Measurements from ENCODE around the gene C10orf53.
"Not testable (repeated sequence)": the region's sequence is repeated elsewhere in the genome, so short reads cannot be mapped to it uniquely, and the experiment has no call there.

Gene C10orf53

DNA sequence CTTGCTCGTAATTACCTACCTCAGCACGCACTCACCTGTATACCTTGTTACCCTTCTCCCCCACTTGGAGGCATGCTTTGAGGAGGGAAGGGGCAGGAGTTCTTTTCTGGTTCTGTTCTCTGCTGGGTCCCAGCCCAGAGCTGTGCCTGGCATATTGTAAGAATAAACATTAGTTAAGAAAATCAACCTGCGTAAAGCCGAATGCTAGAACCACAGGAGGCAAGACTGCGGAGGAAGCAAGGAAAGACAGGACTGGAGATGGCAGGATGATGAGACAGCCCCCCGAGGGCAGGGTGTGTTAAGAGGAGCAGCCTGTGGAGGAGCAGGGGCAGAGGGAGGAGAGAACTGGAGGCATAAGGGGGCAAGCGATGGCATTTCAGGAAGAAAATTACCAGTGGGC, 9.5 kb downstream of the C10orf53 start:
- ATAC-seq (ENCODE audit: low read depth): no peak
- Mint-ChIP-seq H3K4me3 (no peak overlapping the region), H3K27me3 (peaks cover 25% of the 10 kb centered on the region), H3K4me1 (peaks cover 2% of the 10 kb centered on the region), H3K27ac (no peak overlapping the region), H3K9me3 (peaks cover 5% of the 10 kb centered on the region), H3K36me3 (no peaks in the 10 kb centered on the region)
- no peak for DNase-seq (ENCODE audit: low spot score in 2 of 2)

- DNase-seq (ENCODE audit: low spot score in 2 of 2) (no peak), ATAC-seq (ENCODE audit: low read depth) (no peak)
- Mint-ChIP-seq H3K4me1 (peaks cover 2% of the 10 kb centered on the region), H3K27ac (no peak overlapping the region), H3K4me3 (no peak overlapping the region), H3K27me3 (peaks cover 24% of the 10 kb centered on the region), H3K36me3 (no peaks in the 10 kb centered on the region), H3K9me3 (peaks cover 4% of the 10 kb centered on the region)
Observed at GRCh38 chr10:49689882-49690510, 10.5 kb downstream of the C10orf53 start.

- H3K27ac Mint-ChIP-seq: no peak overlapping the region
- ATAC-seq (ENCODE audit: low read depth) (no peak), DNase-seq (ENCODE audit: low spot score in 2 of 2) (no peak)
- H3K27me3 Mint-ChIP-seq: peaks cover 24% of the 10 kb centered on the region
- H3K9me3 Mint-ChIP-seq: peaks cover 4% of the 10 kb centered on the region
- peaks cover 2% of the 10 kb centered on the region for H3K4me1 Mint-ChIP-seq
- no peaks in the 10 kb centered on the region for H3K36me3 Mint-ChIP-seq
- no peak overlapping the region for H3K4me3 Mint-ChIP-seq
Observed at GRCh38 chr10:49690698-49691356, 11.4 kb downstream of the C10orf53 start.

- peaks cover 2% of the 10 kb centered on the region for H3K4me1 Mint-ChIP-seq
- ATAC-seq (ENCODE audit: low read depth) (no peak), DNase-seq (ENCODE audit: low spot score in 2 of 2) (no peak)
- H3K9me3 Mint-ChIP-seq: peaks cover 4% of the 10 kb centered on the region
- H3K4me3 Mint-ChIP-seq: no peak overlapping the region
- peaks cover 24% of the 10 kb centered on the region for H3K27me3 Mint-ChIP-seq
- H3K36me3 Mint-ChIP-seq: no peaks in the 10 kb centered on the region
- no peak overlapping the region for H3K27ac Mint-ChIP-seq
Observed at GRCh38 chr10:49691588-49691987, 12.1 kb downstream of the C10orf53 start.

GRCh38 chr10:49694466-49694865, 15.0 kb downstream of the C10orf53 start:
- no peak for ATAC-seq (ENCODE audit: low read depth)
- Mint-ChIP-seq H3K4me3 (no peak overlapping the region), H3K4me1 (peaks cover 1% of the 10 kb centered on the region), H3K27me3 (peaks cover 10% of the 10 kb centered on the region), H3K27ac (no peak overlapping the region), H3K36me3 (no peaks in the 10 kb centered on the region), H3K9me3 (no peaks in the 10 kb centered on the region)
- DNase-seq (ENCODE audit: low spot score in 2 of 2): no peak

- H3K27me3 Mint-ChIP-seq: peaks cover 10% of the 10 kb centered on the region
- no peak overlapping the region for H3K4me3 Mint-ChIP-seq
- H3K27ac Mint-ChIP-seq: no peak overlapping the region
- H3K4me1 Mint-ChIP-seq: no peaks in the 10 kb centered on the region
- no peaks in the 10 kb centered on the region for H3K36me3 Mint-ChIP-seq
- ATAC-seq (ENCODE audit: low read depth) (no peak), DNase-seq (ENCODE audit: low spot score in 2 of 2) (no peak)
- H3K9me3 Mint-ChIP-seq: no peaks in the 10 kb centered on the region
Observed at GRCh38 chr10:49696311-49696710, 16.9 kb downstream of the C10orf53 start.

DNA sequence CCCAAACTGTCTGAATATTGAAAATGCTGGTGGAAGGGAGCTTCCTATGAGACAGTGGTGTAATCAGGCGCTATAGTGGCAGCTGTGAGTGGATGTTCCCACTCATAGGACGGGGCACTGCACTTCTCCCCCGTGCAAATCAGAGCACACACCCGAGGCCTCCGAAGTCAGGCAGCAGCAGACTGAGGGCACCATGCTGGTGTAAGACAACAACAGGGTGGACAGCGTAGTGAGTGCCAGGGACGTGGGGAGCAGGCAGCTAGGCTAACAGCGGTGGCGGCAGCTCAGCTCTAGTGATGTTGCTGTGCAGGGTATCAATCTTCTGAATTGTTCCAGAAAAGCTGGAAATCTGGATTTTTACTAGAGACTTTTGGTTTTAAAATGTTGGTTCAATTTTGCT, 19.2 kb downstream of the C10orf53 start:
- Mint-ChIP-seq H3K27me3 (peaks cover 13% of the 10 kb centered on the region), H3K36me3 (no peaks in the 10 kb centered on the region), H3K4me3 (no peak overlapping the region), H3K9me3 (no peaks in the 10 kb centered on the region), H3K27ac (no peak overlapping the region), H3K4me1 (no peaks in the 10 kb centered on the region)
- ATAC-seq (ENCODE audit: low read depth) (no peak), DNase-seq (ENCODE audit: low spot score in 2 of 2) (no peak)

- Mint-ChIP-seq H3K4me3 (no peak overlapping the region), H3K9me3 (no peaks in the 10 kb centered on the region), H3K27me3 (peaks cover 15% of the 10 kb centered on the region), H3K27ac (no peak overlapping the region), H3K4me1 (no peaks in the 10 kb centered on the region), H3K36me3 (no peaks in the 10 kb centered on the region)
- ATAC-seq (ENCODE audit: low read depth): no peak
- no peak for DNase-seq (ENCODE audit: low spot score in 2 of 2)
Observed at GRCh38 chr10:49700211-49700610, 20.8 kb downstream of the C10orf53 start.

GRCh38 chr10:49700997-49701396, 21.5 kb downstream of the C10orf53 start:
- Mint-ChIP-seq H3K36me3 (no peaks in the 10 kb centered on the region), H3K27me3 (peaks cover 15% of the 10 kb centered on the region), H3K4me1 (no peaks in the 10 kb centered on the region), H3K4me3 (no peak overlapping the region), H3K27ac (no peak overlapping the region), H3K9me3 (no peaks in the 10 kb centered on the region)
- DNase-seq (ENCODE audit: low spot score in 2 of 2) (no peak), ATAC-seq (ENCODE audit: low read depth) (no peak)

DNA sequence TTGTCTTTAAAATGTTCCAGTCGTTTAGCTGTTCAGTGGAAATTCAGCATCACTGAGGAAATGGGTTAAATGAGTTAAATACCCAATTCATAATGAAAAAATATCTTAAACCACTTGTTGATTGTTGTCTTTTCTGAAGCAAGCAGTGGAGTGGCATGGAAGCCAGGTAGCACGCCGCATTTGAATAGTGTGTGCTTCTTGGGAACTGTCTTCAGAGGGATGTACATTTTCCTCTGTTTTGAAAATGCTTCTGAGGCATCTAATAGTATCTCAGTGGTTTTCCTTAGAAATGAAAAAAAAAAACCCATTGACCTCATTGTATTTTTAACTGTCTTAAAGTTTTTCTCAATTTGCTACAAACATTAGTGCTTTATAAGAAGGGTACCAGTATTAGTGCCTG, 28.1 kb downstream of the C10orf53 start:
- DNase-seq (ENCODE audit: low spot score in 2 of 2): no peak
- H3K27me3 Mint-ChIP-seq: peaks cover 19% of the 10 kb centered on the region
- no peak overlapping the region for H3K27ac Mint-ChIP-seq
- H3K36me3 Mint-ChIP-seq: no peaks in the 10 kb centered on the region
- H3K4me1 Mint-ChIP-seq: no peaks in the 10 kb centered on the region
- H3K4me3 Mint-ChIP-seq: no peak overlapping the region
- no peaks in the 10 kb centered on the region for H3K9me3 Mint-ChIP-seq
- no peak for ATAC-seq (ENCODE audit: low read depth)

- no peak overlapping the region for H3K4me3 Mint-ChIP-seq
- H3K9me3 Mint-ChIP-seq: no peaks in the 10 kb centered on the region
- peaks cover 17% of the 10 kb centered on the region for H3K27me3 Mint-ChIP-seq
- H3K27ac Mint-ChIP-seq: no peak overlapping the region
- no peak for ATAC-seq (ENCODE audit: low read depth)
- DNase-seq (ENCODE audit: low spot score in 2 of 2): no peak
- H3K36me3 Mint-ChIP-seq: no peaks in the 10 kb centered on the region
- no peaks in the 10 kb centered on the region for H3K4me1 Mint-ChIP-seq
Observed at GRCh38 chr10:49709934-49710333, 30.5 kb downstream of the C10orf53 start.

DNA sequence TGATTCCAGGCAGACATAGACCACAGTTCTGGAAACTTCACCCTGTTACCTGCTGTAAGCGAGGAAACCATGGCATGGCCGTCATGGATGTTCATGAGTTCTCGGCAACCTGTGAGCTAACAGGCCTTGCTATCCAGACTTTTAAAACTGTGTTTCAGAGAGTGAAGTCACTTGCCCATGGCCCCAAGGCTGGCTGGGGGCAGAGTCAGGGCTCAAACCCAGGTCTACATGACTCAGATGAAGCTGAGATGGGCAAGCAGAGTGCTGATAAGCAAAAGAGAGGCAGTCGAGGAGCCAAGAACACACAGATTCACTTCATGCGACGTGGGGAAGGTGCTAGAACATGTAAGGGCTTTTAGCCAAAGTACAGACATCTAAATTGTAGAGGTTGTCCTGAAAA, 31.5 kb downstream of the C10orf53 start:
- H3K9me3 Mint-ChIP-seq: no peaks in the 10 kb centered on the region
- H3K27ac Mint-ChIP-seq: no peak overlapping the region
- H3K4me1 Mint-ChIP-seq: no peaks in the 10 kb centered on the region
- no peak for ATAC-seq (ENCODE audit: low read depth)
- no peak overlapping the region for H3K4me3 Mint-ChIP-seq
- no peak for DNase-seq (ENCODE audit: low spot score in 2 of 2)
- peaks cover 17% of the 10 kb centered on the region for H3K27me3 Mint-ChIP-seq
- no peaks in the 10 kb centered on the region for H3K36me3 Mint-ChIP-seq

- no peak overlapping the region for H3K4me3 Mint-ChIP-seq
- H3K4me1 Mint-ChIP-seq: no peaks in the 10 kb centered on the region
- peaks cover 19% of the 10 kb centered on the region for H3K27me3 Mint-ChIP-seq
- ATAC-seq (ENCODE audit: low read depth): no peak
- peaks cover 2% of the 10 kb centered on the region for H3K9me3 Mint-ChIP-seq
- H3K36me3 Mint-ChIP-seq: no peaks in the 10 kb centered on the region
- no peak for DNase-seq (ENCODE audit: low spot score in 2 of 2)
- H3K27ac Mint-ChIP-seq: no peak overlapping the region
Observed at GRCh38 chr10:49711481-49711880, 32.0 kb downstream of the C10orf53 start.

DNA sequence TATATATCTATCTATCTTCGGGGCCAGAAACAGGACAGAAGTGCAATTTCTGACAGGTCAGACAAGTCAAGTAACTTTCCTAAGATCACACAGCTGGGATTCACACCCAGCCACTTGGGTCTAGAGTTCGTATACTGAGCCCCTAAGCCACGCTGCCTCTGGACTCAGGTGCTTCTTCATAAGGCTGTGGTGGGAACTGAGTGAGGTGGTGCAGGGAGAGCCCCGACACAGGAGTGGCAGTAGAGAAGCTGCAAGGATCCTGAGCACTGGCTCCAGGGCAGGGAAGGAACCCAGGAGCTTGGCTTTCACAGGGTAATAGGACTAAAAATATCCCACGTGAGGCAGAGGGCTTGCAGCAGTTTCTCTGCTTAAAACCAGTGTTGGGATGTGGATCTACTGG, 33.8 kb downstream of the C10orf53 start:
- Mint-ChIP-seq H3K9me3 (peaks cover 4% of the 10 kb centered on the region), H3K27me3 (peaks cover 23% of the 10 kb centered on the region), H3K4me1 (no peaks in the 10 kb centered on the region), H3K27ac (no peak overlapping the region), H3K4me3 (no peak overlapping the region), H3K36me3 (no peaks in the 10 kb centered on the region)
- DNase-seq (ENCODE audit: low spot score in 2 of 2) (no peak), ATAC-seq (ENCODE audit: low read depth) (no peak)

GRCh38 chr10:49715157-49715556, 35.7 kb downstream of the C10orf53 start:
- H3K36me3 Mint-ChIP-seq; H3K4me1 Mint-ChIP-seq; ATAC-seq (ENCODE audit: low read depth); H3K27ac Mint-ChIP-seq; DNase-seq (ENCODE audit: low spot score in 2 of 2); H3K9me3 Mint-ChIP-seq; H3K4me3 Mint-ChIP-seq: not testable (repeated sequence)
- peaks cover 12% of the 10 kb centered on the region for H3K27me3 Mint-ChIP-seq
